Activated CD8-positive, alpha-beta memory T cell treated with anti-CD3 and anti-CD28 coated beads, Interleukin-2, amount 50 U/mL, for 1 hour (primary cell): ENCODE results near the gene LAMA5.
A peak's percentile ranks its signal among the peaks of the same experiment; 100 is the strongest.

Experiments
- DNase-seq: peaks from one replicate; pipeline ENCODE4 v3.0.0-alpha.2; 2020; ENCODE audit errors: extremely low read depth

LAMA5 gene, protein sequence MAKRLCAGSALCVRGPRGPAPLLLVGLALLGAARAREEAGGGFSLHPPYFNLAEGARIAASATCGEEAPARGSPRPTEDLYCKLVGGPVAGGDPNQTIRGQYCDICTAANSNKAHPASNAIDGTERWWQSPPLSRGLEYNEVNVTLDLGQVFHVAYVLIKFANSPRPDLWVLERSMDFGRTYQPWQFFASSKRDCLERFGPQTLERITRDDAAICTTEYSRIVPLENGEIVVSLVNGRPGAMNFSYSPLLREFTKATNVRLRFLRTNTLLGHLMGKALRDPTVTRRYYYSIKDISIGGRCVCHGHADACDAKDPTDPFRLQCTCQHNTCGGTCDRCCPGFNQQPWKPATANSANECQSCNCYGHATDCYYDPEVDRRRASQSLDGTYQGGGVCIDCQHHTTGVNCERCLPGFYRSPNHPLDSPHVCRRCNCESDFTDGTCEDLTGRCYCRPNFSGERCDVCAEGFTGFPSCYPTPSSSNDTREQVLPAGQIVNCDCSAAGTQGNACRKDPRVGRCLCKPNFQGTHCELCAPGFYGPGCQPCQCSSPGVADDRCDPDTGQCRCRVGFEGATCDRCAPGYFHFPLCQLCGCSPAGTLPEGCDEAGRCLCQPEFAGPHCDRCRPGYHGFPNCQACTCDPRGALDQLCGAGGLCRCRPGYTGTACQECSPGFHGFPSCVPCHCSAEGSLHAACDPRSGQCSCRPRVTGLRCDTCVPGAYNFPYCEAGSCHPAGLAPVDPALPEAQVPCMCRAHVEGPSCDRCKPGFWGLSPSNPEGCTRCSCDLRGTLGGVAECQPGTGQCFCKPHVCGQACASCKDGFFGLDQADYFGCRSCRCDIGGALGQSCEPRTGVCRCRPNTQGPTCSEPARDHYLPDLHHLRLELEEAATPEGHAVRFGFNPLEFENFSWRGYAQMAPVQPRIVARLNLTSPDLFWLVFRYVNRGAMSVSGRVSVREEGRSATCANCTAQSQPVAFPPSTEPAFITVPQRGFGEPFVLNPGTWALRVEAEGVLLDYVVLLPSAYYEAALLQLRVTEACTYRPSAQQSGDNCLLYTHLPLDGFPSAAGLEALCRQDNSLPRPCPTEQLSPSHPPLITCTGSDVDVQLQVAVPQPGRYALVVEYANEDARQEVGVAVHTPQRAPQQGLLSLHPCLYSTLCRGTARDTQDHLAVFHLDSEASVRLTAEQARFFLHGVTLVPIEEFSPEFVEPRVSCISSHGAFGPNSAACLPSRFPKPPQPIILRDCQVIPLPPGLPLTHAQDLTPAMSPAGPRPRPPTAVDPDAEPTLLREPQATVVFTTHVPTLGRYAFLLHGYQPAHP (N-terminal part only)

DNA sequence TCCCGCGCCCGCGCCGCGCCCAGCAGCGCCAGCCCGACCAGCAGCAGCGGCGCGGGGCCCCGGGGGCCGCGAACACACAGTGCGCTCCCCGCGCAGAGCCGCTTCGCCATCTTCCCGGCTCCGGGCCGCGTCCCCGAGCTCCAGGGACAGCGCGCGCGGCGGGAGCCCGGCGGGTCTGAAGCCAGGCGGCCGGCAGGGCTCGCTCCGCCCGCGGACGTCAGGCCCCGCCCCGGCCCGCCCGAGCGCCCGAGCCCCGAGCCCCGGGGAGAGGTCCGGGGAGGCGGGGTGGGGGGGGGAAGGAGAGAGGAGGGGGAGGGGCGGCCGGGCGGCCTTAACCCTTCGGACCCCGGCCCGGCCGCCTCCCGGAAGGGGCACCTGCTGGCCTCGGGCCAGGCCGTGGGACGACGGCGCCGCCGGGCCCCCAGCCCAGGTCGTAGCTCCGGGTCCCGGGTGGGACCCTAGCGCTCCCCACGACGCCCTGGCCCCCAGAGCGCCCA is at the start of gene LAMA5:
LAMA5 (minus strand) TSS at position 177 of the 497 bp plus-strand sequence; CDS start at position 110, 67 bp downstream.
- DNase-seq = no peak

DNA sequence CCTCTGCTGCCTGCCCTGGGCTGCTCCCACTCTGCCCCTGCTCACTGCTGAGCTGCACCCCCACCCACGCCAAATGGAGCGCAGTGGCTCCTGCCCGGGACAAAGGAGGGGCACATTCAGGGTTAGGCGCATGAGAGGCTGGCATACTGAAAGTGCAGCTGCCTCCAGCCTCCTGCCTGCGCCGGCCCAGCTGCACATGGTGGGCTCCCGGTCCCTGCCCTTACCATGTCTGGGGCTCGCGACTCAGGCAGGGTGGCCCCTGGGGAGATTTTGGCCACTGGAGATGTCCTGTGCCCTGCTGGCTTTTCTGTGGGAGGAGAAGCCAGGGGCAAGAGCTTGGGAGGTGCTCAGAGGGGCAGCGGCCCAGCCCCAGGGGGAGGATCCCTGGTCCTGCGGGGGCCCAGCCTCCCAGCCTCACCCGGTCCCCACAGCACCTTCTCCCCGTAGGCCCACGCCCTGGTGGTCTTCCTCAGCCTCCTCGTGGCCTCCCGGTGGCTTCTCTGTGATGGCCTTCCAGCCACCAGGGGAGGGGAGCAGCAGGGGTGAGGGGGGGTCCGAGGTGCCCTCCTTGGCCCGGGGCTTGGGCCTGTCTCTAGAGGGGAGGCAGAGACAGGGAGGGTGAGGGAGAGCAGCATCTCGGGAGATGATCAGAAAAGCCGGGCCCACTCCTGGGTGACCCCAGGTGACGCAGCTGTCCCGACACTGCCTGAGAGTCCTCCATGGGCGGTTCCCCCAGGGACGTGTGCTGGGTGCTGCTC is 48.4 kb upstream of the LAMA5 start:
- DNase-seq = no peak

DNA sequence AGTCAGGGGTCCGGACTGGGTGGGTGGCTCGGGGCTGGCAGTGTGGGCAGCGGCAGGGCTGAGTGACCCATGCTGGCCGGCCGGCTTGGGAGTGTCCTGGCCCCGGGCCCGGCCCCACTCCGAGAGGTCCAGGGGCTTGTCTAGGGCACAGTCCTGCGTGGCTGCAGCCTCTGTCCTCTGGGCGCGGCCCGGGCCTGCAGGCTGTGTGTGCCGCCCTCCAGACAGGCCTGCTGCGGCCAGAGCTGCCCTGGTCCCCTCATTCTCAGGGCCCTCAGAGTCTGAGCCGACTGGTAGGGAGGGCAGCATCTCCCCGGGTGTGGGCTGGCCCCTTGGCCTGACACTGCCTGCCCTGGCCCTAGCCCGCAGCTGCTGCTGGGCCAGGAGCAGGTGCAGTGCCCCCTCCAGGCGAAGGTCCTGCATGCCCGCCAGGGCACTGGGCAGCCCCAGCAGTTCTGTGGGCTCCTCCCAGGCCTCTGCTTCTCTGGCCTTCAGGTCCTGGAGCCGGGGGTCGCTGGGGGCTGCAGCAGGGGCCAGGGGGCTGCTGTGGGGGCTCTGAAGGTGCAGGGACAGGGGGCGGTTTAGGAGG is 46.9 kb upstream of the LAMA5 start:
- no peak for DNase-seq

DNA sequence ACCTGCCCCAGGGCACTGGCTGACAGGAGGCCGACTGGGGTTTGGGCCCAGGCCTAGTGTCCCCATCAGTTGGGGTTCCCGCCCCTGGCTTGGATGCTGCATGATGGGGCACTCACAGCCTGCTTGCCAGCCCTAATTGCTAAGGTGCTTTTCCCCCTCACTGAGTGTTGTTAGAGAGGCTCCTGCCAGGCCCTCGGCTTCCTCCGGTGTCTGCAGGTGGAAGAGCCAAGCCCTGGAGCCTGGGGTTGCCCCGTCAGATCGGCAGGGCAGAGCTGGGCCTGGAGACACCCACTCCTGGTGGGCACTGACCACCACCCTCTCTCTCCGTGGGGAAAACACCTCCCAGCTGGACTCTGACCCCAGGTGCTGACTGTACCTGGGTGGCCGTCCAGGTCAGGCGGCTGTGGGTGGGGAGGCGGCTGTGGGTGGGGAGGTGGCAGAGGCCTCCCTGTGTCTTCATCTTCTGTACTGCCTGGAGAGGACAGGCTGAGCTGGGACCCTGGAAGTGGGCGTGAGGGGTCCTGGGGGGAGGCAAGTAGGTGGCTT is 46.0 kb upstream of the LAMA5 start:
- no peak for DNase-seq

DNA sequence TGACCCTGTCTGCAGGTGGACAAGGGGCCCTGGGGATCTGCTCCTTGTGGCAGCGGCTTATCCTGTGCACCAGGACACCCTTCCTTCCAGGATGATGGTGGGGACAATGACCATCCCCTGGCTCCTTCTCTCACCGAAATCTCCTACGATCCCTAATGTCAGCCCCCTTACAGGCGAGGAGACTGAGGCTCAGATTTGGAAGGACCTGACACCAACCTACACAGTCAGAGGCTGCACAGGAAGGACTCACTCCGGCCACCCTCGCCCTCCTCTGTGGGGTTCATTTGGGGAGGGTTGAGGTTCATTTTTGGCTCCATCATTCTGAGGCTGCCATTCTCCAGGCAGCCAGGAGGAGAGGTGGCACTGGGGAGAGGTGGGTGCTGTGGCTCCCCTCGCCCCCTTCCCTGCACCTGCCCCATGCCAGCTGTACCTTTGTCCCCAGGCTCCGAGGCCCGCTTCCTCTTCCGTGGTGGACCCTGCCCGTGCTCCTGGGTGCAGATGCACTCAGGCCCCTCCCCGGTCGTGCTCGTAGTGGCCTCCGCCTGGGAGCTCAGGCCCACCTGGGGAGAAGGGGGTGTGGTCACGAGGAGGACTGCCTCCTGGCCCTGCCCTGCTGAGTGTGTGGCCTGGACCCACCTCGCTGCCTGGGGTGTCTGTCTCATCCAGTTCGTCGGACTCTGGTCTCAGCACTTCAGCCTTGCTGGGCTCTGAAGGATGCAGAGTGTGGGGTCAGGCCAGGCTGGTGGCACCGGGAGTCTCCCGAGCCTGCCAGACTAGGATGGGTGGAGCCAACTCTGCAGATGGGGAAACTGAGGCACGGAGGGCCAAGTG is 45.3 kb upstream of the LAMA5 start:
- DNase-seq = no peak

DNA sequence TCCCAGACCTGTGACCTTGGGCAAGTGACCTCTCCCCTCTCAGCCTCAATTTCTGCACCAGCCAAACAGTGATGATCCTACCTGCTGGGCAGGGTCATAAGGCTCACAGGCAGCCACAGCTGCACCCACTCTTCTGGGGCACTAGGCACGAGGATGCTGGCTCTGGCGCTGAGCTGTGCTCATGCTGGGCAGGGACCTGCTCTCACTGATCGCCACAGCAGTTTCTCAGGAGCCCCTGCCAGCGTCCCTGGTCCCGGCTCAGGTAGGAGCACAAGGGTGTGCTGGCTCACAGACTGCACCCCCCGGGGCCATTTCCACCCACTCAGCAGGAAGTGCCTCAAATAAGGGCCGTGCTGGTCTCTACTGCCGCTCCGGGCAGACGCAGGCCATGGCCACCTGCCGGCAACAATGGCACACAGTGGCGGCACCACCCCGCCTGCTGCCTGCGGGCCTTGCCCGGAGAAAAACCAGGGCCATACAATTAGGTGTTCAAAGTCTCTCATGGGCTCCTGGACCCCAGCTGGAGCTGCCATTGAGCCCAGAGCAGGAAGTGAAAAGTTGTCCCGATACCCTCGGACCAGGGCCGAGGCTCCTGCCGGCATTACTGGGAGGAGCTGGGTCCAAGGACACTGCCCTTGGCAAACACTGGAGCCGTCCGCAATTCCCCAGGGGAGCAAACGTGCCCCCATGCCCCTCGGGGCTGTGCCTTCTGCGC is 44.5 kb upstream of the LAMA5 start:
- no peak for DNase-seq

DNA sequence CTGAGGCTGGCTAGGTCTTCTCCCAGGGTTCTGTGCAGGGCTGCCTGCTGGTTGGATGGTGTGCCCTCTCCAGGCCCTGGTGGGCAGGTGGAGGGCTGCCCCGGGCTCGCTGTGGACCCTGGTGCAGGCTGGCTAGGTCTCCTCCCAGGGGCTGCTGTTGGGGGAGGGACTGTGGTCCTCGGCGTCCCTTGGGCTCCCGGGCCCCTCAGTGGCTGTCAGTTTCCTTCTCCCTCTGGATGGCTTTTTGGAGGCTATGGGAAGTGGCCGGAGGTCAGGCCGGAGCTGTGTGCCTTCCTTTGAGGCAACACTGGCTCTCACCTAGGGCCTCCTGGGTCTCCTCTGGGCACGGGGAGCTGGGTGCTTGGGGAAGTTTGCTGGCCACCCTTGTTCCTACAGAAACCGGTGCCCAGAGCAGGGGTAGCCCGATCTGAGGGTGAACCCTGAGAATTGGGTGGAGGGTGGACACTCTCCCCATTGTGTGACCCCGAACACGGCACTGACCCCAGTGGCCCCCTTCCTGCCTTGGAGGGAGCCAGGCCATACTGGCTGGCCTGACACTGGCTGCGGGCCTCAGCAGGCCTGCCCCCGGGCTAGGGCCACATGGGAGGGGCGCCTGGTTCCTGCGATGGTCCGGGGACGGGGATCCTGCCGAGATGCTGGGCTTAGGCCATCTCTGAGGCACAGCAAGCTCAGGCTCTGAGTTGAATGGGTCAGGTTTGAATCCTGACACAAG is 43.8 kb upstream of the LAMA5 start:
- DNase-seq = no peak

DNA sequence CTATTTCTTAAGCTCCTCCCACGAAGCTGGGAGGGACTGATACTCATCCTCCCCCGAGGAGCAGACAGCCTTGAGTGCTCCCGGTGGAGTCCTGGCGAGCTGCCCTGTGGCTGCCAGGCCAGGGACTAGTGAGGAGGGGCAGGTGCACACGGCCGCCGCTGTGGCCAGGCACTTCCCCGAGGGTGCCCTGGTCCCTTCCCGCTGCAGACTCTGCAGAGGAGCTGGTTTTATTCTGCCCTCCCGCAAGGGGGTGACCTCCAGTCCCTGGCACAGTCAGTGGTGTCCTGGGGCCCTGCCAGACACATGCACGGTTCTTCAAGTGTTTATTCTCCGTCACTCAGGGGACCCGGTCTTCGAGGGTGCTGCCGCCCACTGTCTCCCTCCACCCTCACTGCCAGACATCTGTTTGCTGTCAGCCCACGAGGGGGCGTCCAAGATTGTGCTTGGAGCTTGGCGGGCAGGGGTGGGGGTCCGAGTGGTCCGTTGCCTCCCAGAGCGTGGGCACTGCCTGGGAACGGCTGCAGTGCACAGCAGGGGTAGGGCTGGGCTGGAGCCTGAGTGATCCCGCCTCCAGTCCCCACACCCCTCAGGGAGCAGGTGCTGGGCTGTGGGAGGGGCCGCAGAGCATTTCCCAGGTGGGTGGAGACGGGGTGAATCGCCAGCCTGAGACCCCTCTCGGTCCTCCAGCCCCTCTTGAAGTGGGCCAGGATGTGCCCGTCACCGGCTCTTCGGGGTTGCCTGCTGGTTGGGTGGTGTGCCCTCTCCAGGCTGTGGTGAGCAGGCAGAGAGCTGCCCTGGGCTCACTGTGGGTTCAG is 43.0 kb upstream of the LAMA5 start:
- no peak for DNase-seq

DNA sequence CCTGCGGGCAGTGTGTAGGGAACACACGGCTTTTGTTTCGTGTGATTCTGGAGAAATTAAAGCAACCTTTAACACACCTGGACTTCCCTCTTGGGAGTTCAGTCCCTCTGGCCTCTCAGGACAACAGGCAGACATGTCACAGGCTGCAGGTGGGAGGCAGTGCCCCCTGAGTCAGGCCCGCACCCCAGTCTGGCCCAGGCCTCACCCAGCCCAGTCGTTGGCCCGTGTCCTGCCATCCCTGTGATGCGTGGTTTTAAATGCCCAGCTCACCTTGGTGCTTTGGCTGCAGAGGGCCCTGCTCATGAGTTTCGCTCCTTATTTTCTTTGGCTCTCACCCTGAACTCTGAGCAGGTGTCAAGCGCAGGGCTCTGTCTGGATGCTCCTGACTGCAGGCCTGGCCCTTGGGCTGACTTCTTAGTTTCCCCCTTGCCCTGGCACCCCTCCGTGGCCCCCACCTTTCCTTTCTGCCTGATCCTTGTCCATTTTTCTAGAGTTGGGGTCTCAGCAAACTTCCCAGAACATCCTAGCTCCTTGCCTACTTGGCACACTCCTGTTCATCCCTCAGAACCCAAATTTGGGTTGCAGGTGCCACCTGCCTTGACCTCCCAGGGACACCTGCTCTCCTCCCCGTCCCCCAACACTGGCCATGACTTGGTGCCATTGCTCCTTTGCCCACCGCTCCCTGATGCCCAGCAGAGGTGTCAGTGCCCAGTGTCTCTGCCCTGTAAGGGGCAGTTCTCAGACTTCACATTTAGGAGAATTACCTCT is 42.2 kb upstream of the LAMA5 start:
- no peak for DNase-seq

DNA sequence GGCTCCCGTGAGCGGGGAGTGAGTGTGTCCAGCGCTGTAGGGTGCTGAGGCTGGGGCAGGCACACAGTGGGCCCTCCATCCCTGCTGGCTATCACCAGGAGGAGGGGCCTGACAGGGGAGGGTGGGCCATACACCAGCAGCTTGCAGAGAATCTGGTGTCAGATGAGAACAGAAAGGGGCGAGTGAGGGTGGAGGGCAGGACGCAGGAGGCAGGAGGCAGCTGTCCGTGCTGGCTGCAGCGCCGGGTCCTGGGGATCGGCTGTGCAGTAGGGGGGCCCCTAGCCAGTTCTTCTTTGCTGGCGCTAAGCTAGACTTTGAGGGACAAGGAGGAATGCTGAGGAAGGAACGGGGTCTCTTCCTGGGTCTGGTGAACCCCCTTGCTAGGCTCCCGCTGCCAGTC is 41.5 kb upstream of the LAMA5 start:
- DNase-seq = no peak

DNA sequence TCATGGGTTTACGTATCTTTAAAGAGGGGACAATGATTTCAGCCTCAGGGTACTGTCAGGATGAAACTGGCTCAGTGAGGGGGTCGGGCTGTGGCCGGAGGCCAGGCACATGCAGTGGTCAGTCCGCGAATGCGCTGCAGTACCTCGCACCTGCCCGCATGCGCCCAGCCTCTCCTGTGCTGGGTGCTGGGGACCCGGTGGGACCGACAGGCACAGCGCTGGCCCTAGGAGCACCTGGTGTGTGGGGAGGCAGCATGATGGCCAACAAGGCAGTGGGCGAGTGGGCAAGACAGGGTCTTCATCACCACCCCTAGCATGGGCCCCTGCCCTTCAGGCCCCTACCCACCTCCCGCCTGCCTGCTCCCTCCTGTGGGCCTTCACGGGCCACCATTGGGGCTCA is 40.9 kb upstream of the LAMA5 start:
- no peak for DNase-seq

DNA sequence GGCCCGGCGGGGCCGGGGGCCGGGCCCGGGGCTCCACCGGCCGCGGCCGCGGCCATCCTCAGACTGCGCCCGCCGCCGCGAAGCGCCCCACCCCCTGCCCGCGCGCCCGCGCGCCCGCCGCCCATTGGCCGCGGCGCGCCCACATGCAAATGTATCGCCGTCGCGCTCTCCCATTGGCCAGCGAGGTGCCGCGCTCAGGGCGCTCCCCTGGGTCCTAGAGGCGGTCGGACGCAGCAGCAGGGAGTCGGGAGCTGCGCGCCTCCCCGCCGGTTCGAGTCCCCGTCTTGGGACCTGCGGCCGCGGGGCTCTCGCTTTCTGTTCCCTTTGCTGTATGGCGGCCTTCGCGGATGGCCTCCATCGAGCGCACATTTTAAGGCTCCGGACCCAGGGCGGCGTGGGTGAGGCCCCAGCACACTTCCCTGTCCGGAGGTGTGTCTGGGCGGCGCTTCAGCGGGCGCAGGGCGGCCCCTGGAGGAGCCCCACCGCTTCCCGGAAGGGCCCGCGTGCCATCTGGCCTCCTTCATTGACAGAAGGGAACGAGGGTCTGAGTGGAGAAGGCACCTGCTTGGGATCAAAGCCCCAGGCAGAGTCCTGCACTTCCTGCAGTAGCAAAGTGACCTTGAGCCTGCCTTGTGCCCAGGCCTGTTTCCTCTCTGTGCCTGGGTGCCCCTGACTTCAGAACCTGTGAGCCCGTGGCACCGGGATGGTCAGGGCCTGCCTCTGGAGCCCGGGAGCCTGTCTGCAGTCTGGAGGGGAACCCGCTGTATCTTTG is 40.3 kb upstream of the LAMA5 start, which contains the start of gene CABLES2:
CABLES2 (minus strand) TSS at position 65 of the 772 bp plus-strand sequence; CDS start at position 56, 9 bp downstream.
- DNase-seq = peak; percentile 60

DNA sequence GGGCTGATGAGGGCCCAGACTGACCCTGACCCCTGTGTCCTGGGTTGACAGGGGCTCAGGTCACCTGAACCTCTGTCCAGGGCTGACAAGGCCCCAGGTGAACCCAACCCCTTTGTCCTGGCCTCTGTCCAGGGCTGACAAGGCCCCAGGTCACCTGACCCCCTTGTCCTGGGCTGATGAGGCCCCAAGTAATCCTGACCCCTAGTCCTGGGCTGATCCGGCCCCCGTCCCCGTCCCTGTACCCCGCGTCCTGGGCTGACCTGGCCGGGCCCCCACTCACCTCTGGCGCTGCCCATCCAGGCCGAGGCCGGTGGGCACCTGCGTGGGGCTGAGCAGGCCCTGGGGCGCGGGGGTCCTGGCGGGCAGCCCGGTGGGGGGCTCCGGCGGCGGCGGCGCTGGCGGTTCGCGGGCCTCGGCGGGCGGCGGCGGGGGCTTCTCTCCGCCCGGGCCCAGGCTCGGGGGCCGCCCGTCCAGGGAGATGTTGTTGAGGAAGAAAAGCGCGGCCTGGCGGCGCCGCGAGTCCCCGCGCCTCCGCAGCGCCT is 39.6 kb upstream of the LAMA5 start:
- no peak for DNase-seq

DNA sequence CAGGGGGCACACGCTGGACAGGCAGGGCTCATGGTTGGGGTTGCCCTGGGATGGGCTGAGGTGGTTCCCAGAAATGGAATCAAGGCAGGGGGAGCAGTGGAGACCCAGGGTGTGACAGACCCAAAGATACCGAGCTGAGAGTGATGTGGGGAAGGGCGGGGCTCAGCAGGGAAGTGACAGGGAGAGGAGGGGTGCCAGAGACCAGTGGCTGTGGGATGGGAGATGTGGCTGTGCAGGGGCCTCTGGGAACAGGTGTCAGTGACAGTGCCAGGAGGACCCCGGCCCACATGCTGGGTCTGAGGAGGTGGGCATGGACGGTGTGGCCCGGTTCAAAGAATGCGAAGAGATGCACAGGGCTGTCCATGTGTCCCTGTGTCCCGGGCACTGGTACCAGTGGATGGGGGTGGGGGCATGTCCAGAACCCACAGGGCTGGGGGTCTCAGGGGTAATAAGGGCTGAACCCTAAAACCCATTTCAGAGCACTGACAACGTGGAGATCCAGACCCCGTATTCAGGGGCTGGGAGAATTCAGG is 38.9 kb upstream of the LAMA5 start:
- no peak for DNase-seq
